Small intestine (tissue), 7 donors: ENCODE measurements around the gene FPGS. TPM values are rescaled to one million over a fixed set of nuclear protein-coding genes. Genes with fewer than 3 reads are reported as not detected.

Source experiments
- DNase-seq, 2 donors: peaks; one replicate each; pipeline versions ENCODE4 v3.0.0 to v3.0.0-alpha.2; 2013
- FAIRE-seq: peaks from 2 replicates; lab custom pipeline; 2012; peaks lifted over from hg19 to GRCh38; lab: Jason Lieb, UNC
- H3K27ac ChIP-seq, 3 donors: one replicate each; pipeline ENCODE4 v1.5.1; 2013; ENCODE audit warnings: low read length in 2 of 3, mild to moderate bottlenecking in 2 of 3, control low read depth in 1 of 3, inconsistent platforms in 1 of 3, low read depth in 1 of 3, moderate library complexity in 1 of 3
- H3K27me3 ChIP-seq, 3 donors: one replicate each; pipeline ENCODE4 v1.6.1; 2013; ENCODE audit warnings: low read length in 3 of 3, inconsistent platforms in 1 of 3; ENCODE audit not compliant: control insufficient read depth in 3 of 3, insufficient read depth in 3 of 3
- H3K36me3 ChIP-seq, 3 donors: one replicate each; pipeline ENCODE4 v1.6.1; 2013; ENCODE audit warnings: low read length in 3 of 3, inconsistent platforms in 1 of 3, low read depth in 1 of 3, mild to moderate bottlenecking in 1 of 3, moderate library complexity in 1 of 3; ENCODE audit not compliant: control insufficient read depth in 3 of 3, insufficient read depth in 2 of 3
- H3K4me1 ChIP-seq, 3 donors: one replicate each; pipeline ENCODE4 v1.6.1; 2013; ENCODE audit warnings: low read length in 2 of 3, inconsistent platforms in 1 of 3, low read depth in 1 of 3, mild to moderate bottlenecking in 1 of 3, moderate library complexity in 1 of 3; ENCODE audit not compliant: control insufficient read depth in 3 of 3, insufficient read depth in 2 of 3
- H3K4me3 ChIP-seq, 3 donors: one replicate each; pipeline ENCODE4 v1.5.1; 2013; ENCODE audit warnings: low read length in 3 of 3, control low read depth in 1 of 3, inconsistent platforms in 1 of 3, low read depth in 1 of 3, mild to moderate bottlenecking in 1 of 3, moderate library complexity in 1 of 3
- H3K9me3 ChIP-seq, 2 donors: one replicate each; pipeline ENCODE4 v1.6.1; 2013; ENCODE audit warnings: low read depth in 1 of 2, low read length in 1 of 2; ENCODE audit not compliant: control insufficient read depth in 2 of 2, insufficient read depth in 1 of 2
- WGBS, 3 donors: extraction: QIAGEN DNeasy Blood & Tissue Kit; methylation state at CpG; one replicate each; pipeline ENCODE4 v1.1.7; 2013; 5-methylcytosine and 5-hydroxymethylcytosine counted together
- polyA plus RNA-seq, 4 donors: library from polyadenylated mRNA; stranded (reverse) in 3 of 4; unstranded in 1 of 4; fragments of 200-250 nt in 3 of 4; fragments of 120-200 nt in 1 of 4; gene quantifications; one replicate each; pipeline versions ENCODE4 v1.2.1 to v1.2.3, GENCODE V29; 2013
- donor health status: healthy with polysubstance abuse.
- donor health status: control.
- donor health status: control.
- donor health status: Bipolar disorder and iron deficiency.
- donor health status: healthy.

The FPGS gene
- polyA plus RNA-seq, 4 donors: 24.4 to 45.8 (median 30.6) TPM

DNA sequence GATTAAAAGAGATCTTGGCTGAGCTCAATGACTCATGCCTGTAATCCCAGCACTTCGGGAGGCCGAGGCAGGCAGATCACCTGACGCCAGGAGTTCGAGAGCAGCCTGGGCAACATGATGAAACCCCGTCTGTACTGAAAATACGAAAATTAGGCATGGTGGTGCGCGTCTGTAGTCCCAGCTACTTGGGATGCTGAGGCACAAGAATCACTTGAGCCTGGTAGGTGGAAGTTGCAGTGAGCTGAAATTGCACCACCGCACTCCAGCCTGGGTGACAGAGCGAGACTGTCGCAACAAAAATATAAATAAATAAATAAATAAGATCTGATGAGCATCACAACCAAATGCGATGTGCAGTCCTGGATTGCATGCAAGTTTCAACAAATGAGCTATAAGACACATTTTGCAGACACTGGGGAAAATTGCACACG, 60.5 kb downstream of the FPGS start:
- H3K36me3 ChIP-seq: peaks cover 0 to 7% (median 0%) of the 10 kb centered on the region in 3 donors
- H3K9me3 ChIP-seq: no peaks in the 10 kb centered on the region
- WGBS, 3 donors: 81 to 86% (median 82%) methylated on average over 13 of the region's 13 CpGs
- no peak overlapping the region for H3K4me3 ChIP-seq
- peaks cover 0 to 18% (median 5%) of the 10 kb centered on the region in 3 donors for H3K4me1 ChIP-seq
- no peak for FAIRE-seq
- no peaks in the 10 kb centered on the region for H3K27me3 ChIP-seq
- no peak for DNase-seq
- H3K27ac ChIP-seq: peak overlapping the region in 1 of 3 donors; percentile 94

Other genes starting within 250 kb of the FPGS start
- 10 to 100 TPM in 2 of 4 donors, 1 to 10 TPM in 1, under 1 TPM in 1; 0.89 to 16.4 (median 8.1) TPM for gene STXBP1, start 190.6 kb upstream of the FPGS start, polyA plus RNA-seq
- under 1 TPM in 2 of 4 donors, not detected in 2; 0.12 to 0.84 TPM for gene CFAP157, start 95.9 kb upstream of the FPGS start, polyA plus RNA-seq
- gene PTRH1, start 87.2 kb upstream of the FPGS start, polyA plus RNA-seq: 10 to 100 TPM in 2 of 4 donors, 1 to 10 TPM in 2; 3.4 to 16.8 (median 10.9) TPM
- gene TTC16, start 86.8 kb upstream of the FPGS start, polyA plus RNA-seq: under 1 TPM in 2 of 4 donors, not detected in 2; 0.01 to 0.03 TPM
- gene TOR2A, start 67.6 kb upstream of the FPGS start, polyA plus RNA-seq: 10 to 100 TPM; 13.2 to 24.0 (median 21.1) TPM
- gene SH2D3C, start 24.2 kb upstream of the FPGS start, polyA plus RNA-seq: 10 to 100 TPM in 1 of 4 donors, 1 to 10 TPM in 2, under 1 TPM in 1; 0.67 to 12.6 (median 4.4) TPM
- gene CDK9, start 16.8 kb upstream of the FPGS start, polyA plus RNA-seq: 10 to 100 TPM; 34.0 to 47.2 (median 34.6) TPM
- gene ENG, start 51.8 kb downstream of the FPGS start, polyA plus RNA-seq: 10 to 100 TPM in 2 of 4 donors, 1 to 10 TPM in 2; 3.1 to 84.0 (median 11.8) TPM
- gene AK1, start 74.8 kb downstream of the FPGS start, polyA plus RNA-seq: 10 to 100 TPM; 11.6 to 60.6 (median 51.7) TPM
- gene ST6GALNAC6, start 96.7 kb downstream of the FPGS start, polyA plus RNA-seq: 10 to 100 TPM in 2 of 4 donors, 1 to 10 TPM in 2; 2.2 to 31.8 (median 11.8) TPM
- 10 to 100 TPM in 3 of 4 donors, 1 to 10 TPM in 1; 9.1 to 34.7 (median 22.5) TPM for gene ST6GALNAC4, start 114.2 kb downstream of the FPGS start, polyA plus RNA-seq
- under 1 TPM in 3 of 4 donors, not detected in 1; 0.40 to 0.81 (median 0.60) TPM for gene PIP5KL1, start 127.9 kb downstream of the FPGS start, polyA plus RNA-seq
- 10 to 100 TPM; 23.2 to 46.0 (median 35.4) TPM for gene DPM2, start 135.0 kb downstream of the FPGS start, polyA plus RNA-seq
- gene EEIG1, start 178.1 kb downstream of the FPGS start, polyA plus RNA-seq: 100 to 1,000 TPM in 1 of 4 donors, 10 to 100 TPM in 3; 43.9 to 123 (median 58.9) TPM